ENCODE data around the gene LARP4B.

- TF ChIP-seq CTCF (IDR thresholded peaks at IDR 0.05; ENCODE audit: low read depth, low read length, missing input control) (no peak), EGR1 (IDR thresholded peaks at IDR 0.05; ENCODE audit: low read depth in 2 of 2) (no peak), FOXA1 (IDR thresholded peaks at IDR 0.05) (no peak), GABPA (IDR thresholded peaks at IDR 0.05 in 1 of 2, conservative IDR thresholded peaks at IDR 0.05 in 1 of 2) (no peak)
- TF ChIP-seq, protein P1, sequence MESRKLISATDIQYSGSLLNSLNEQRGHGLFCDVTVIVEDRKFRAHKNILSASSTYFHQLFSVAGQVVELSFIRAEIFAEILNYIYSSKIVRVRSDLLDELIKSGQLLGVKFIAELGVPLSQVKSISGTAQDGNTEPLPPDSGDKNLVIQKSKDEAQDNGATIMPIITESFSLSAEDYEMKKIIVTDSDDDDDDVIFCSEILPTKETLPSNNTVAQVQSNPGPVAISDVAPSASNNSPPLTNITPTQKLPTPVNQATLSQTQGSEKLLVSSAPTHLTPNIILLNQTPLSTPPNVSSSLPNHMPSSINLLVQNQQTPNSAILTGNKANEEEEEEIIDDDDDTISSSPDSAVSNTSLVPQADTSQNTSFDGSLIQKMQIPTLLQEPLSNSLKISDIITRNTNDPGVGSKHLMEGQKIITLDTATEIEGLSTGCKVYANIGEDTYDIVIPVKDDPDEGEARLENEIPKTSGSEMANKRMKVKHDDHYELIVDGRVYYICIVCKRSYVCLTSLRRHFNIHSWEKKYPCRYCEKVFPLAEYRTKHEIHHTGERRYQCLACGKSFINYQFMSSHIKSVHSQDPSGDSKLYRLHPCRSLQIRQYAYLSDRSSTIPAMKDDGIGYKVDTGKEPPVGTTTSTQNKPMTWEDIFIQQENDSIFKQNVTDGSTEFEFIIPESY (IDR thresholded peaks at IDR 0.05), result no peak
Measured at GRCh38 chr10:958856-959255, 27.4 kb upstream of the LARP4B start.
